Activated T-helper 9 cell treated with anti-CD3 and anti-CD28 coated beads, Interleukin-2, amount 50 U/mL, for 16 hours (primary cell): ENCODE measurements around the gene CAP2.
"Not testable (repeated sequence)": the region's sequence is repeated elsewhere in the genome, so short reads cannot be mapped to it uniquely, and the experiment has no call there.

Experiments
- DNase-seq: peaks from one replicate; pipeline ENCODE4 v3.0.0-alpha.2; 2020; ENCODE audit warnings: low read depth

The CAP2 gene

DNA sequence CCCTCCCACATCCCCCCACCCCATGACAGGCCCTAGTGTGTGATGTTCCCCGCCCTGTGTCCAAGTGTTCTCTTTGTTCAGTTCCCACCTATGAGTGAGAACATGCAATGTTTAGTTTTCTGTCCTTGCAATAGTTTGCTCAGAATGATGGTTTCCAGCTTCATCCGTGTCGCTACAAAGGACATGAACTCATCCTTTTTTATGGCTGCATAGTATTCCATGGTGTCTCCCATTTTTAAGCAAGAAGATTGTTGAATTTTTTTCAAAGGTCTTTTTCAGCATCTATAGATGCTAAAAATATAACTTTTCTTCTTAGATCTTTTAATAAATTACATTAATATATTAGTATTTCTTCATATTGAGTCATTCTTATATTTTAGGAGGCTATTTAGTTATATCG lies 47.4 kb downstream of the CAP2 start:
- not testable (repeated sequence) for DNase-seq

DNA sequence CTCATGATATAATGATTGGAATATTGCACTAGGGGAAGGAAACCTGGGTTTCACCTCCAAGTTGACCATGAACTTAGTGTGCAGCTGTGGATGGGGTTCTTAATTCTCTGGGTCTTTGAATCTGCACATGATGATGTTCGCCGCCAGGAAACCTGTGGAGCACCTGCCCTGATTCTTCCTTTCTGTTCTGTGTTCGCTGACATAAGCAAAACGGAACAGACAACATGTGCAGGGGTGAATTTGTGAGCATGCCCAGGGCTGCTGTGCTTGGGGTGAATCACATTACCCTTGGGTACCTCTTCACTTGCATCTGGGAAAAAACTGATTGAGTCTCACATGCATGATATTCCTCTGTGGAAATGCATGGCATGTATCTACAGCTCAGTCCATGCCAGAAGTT lies 48.8 kb downstream of the CAP2 start:
- DNase-seq, result no peak

DNA sequence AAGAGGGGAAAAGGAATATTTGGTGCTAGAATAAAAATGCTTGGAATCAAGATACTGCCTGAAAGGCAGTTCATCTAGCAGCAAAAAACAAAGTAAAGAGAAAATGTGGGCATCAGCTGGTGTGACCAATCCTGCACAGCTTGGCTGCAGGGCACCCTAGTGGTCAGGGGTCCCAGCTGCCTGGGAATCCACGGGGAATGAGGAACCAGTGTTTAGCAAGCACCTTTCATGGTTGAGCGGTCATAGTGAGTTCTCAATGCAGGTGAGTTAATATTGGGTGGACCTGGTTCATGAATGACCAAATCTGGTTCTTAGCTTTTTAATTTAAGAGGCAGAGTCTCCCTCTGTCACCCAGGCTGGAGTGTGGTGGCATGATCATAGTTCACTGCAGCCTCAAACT lies 53.3 kb downstream of the CAP2 start:
- no peak for DNase-seq

DNA sequence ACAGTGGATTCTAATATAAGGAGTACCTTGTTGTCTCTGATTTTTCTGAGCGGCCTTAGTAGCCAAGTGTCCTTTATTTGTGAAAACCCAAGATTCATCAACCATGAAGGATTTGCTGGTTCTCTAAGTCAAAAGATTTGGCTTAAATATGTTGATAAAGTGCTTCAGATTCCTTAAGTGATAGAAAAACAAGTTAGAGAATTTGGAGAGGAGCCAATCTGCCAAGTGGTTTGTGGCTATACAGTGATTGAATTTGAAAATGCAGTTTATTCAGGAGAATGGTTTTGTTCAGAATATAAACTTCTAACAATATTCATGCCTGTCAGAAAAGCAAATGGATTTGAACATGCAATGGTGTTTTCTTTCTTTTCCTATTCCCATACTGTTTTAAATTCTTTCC lies 54.8 kb downstream of the CAP2 start:
- no peak for DNase-seq

DNA sequence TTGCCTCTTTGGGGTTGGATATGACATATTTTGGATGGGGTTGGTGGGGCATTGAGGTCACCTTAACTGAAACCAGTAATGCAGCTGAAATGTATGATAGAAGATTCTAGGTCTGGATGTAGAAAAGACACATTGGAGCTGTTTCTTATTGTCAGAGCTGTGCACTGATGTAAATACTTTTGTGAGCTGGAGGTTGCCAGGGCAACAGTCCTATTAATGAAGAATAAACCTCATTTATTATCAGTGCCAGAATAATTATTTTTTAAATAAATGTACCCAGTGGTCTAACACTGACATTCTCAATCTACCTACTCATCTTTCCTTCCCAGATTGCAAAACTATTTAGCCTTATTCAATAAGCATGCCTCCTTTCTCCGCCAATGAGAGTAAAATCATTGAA lies 57.0 kb downstream of the CAP2 start:
- DNase-seq, result no peak

DNA sequence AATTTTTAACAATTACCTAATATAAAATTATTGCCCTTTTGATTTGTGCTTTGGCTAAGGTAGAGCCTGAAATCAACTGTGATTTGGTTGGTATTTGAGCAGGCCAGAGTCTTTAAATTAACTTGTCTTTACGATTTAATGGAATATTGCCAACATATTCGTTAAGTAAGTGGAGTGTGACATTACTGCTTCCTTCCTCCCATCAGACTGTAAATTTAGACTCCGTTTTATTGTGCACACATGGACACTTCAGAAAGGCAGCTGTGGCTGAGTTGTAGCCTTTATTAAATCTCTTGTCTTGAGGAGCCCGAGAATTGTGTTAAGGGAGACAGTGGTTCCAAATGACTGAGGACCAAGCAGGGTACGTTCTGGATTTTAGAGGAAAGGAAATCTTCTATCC lies 57.4 kb downstream of the CAP2 start:
- DNase-seq, result no peak

DNA sequence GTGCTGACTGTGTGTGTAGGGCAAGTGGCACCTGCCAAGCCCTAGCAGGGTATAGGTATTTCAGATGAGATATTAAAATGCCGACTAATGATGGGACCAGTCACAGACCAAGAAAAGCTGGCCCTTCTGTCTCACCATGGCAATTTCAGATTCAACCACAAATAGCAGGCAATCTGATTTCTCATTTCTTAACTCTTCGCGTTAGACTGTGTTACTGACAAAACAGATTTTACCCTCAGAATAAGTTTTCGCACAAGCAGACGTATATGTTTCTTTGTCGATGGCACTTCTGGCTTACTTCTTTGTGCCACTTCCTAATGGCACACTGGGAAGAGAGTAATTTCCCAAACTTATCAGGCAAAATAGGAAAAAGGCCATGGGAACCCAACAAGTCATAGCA lies 58.7 kb downstream of the CAP2 start:
- DNase-seq, result no peak

DNA sequence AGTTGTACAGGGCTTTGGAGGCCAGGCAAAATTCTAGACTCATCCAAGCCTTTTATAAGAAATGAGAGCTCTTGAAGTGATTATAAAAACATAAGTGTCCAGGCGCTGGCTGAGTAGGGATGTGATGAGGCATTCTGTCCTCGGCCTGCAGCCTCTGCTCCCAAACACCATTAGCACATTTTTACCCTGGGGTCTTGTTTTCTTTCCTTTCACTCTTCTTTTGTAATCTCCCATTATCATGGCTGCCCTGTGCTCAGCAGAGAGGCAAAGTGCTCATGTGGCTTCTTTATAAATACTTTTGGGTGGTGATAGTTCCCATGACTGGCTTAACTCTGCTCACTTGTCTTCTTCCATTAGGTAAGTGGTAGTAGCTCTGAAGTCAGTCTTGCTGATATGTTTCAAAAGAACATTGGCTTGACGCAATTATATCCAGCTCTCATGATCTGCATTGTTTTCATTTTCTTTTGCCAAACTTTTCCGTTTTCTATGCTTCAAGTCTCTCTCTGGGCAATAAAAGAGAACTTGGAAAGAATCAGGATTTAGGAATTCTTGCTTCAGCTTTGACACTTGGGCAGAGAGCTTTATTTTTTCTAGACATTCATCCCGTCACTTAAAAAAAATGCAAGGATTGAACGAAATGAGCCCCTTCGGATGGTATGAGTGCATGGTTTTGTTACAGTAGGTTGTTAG lies 61.1 kb downstream of the CAP2 start:
- DNase-seq, result no peak

DNA sequence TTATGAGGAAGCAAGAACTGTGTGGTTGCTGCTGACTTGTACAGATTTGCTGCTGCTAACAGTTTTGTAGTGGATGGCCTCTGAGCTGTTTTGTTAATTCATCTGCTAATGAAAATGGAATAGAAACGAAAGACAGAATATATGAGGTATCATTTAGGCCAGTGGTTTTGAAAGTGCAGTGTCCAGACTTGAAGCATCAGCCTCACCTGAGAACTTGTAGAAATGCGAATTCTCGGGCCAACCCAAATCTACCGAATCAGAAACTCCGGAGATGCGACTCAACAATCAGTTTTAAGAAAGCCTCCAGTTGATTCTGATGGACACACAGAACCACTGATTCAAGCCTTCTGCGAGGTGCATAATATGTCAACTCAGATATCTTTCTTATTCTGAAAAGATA lies 62.5 kb downstream of the CAP2 start:
- DNase-seq, result no peak

DNA sequence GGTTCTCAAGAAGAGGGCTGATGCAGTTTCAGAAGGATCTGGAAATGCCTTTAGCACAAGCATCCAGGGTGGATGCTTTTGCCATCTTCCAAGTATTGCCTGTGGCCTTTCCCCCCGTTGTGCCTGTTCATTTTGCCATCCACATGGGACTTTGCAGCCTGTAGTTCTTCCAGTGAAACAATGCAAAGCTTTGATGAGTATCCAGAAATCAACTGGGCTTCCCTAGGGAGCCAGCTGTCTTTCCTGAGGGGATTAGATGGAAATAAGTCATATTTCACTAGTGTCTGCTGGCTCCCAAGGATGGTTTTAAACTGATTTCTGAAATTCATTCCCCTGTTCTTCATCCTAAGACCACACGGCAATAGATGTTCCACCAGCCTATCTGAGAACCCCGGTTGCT lies 63.3 kb downstream of the CAP2 start:
- DNase-seq, result no peak

DNA sequence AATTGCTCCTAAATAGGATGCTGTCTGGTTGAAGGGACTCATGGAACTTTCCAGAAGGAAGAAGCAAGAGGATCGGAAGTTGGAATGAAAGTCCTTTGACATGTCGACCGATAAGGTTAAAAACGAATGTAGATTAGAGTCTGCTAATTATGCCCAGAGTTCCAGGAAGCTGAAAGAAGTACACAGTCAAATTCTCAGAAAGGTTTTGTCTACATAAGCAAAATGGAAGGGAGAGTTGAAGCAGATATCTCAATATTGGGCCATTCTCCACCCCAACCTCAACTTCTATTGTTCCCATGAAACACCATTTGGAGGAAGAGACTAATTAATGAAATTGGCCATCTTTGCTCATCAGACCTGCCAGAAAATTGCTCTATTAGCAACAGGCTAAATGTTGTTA lies 64.0 kb downstream of the CAP2 start:
- no peak for DNase-seq

DNA sequence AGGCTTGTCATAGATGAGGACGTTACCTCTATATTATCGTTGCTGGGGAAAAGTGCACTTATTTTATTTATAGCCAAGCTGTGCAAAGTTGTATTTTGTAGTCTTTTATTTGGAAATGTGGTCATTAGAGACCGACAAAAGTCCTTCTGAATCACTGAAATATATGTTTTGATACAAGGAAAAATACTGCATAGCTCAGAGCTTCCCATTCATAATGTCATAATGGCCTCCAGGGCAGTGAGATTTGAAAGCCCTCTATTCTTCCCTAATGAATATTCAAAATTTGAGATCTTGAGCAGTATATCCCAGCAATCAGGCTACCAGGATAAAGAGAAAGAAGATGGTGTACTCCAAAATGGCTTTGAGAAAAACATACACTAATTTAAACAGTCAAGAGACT lies 64.6 kb downstream of the CAP2 start:
- DNase-seq, result no peak

DNA sequence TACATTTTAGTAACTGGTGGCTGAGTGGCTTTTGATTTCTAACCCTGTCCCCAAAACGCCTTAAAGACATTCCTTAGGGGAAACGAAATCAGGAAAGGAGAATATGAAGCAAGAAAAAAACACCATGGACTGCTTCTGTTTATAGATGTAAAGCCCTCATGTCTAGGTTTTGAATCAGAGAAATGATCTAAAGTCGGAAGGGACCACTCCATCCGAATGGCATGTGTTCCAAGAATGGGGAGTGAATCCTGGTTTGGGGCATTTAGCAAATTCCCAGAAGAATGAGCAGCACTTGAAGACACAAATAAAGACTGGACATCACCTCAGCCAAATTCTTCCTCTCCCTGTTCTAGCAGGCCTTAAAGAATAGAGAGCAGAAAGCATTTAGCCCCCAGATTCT lies 65.6 kb downstream of the CAP2 start:
- DNase-seq, result no peak

DNA sequence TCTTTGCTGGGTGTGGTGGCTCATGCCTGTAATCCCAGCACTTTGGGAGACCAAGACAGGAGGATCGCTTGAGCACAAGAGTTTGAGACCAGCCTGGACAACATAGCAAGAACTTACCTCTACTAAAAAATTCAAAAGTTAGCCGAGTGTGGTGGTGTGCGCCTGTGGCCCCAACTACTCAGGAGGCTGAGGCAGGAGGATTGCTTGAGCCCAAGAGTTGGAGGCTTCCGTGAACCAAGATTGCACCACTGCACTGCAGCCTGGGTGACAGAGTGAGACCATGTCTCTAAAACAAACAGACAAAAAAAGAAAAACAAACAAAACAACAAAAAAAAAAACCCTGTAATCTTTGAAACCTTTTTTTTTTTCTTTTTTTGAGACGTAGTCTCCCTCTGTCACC lies 67.5 kb downstream of the CAP2 start:
- no peak for DNase-seq

DNA sequence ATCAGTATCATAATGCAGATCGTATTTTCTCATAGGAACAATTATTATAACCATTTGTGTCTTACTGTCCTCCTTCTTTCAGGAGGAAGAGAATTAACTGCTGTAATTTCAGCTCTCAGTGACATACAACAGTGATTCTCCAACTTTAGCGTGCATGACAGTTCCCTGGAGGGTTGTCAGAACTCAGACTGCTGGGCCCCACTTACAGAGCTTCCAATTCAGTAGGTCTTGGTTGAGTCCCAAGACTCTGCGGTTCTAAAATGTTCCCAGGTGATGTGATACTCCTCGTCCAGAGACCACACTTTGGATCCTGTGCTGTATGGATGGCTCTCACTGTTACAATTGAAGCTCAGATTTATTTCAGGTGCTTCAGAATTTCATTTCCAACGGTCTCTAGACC lies 72.8 kb downstream of the CAP2 start:
- DNase-seq, result no peak

DNA sequence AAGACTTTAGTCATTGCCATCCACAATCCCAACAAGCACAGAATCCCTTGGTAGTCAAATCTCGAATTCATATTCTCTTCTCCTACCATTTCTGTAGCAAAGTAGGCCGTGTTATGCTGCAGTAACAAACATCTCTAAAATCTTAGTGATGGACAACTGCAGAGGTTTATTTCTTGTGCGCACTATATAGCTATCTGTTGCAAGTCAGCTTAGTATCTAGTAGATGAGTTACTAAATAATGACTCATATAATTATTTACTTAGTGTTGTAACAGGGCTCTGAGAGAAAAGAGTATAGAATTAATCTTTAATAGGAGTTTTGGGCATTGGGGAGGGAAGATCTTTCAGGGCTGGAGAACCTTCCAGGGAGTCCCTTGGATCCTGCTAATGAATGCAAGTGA lies 73.3 kb downstream of the CAP2 start:
- DNase-seq, result no peak

DNA sequence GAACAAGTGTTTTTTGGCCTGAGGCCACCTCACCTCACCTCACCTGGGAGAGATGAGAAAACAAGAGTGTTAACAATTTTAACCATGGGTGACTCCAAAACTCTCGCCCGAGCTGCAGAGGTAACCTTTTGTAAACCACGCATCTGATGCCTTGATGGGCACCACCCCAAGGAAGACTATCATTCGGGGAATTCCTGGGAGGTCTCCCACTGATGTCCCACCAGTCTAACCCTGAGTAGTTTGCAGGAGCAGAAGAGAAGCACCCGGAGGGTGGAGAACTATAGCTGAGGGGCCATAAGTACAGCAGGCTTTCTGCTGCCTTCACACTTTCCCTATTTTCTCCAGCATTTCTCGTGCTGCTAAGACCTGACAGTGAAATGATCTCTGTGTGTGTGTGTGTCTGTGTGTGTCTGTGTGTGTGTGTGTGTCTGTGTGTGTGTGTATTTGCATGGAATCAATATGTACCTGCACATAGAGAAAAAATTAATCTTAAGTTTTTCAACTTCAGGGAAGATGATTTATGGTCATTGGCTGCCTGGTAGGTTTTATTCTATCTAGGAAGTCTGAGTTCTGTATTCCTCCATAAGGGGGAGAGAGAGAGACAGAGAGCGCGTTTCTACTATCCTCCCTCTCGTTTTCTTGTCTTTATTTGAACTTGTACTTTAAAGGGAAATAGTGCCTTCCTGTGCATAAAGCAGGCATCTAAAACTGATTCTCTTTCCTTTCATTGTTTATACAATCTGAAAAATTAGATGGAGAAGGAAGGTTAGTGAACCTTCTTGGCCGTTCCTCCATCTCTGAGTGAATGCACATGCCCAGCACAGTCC lies 75.8 kb downstream of the CAP2 start:
- DNase-seq, result no peak

DNA sequence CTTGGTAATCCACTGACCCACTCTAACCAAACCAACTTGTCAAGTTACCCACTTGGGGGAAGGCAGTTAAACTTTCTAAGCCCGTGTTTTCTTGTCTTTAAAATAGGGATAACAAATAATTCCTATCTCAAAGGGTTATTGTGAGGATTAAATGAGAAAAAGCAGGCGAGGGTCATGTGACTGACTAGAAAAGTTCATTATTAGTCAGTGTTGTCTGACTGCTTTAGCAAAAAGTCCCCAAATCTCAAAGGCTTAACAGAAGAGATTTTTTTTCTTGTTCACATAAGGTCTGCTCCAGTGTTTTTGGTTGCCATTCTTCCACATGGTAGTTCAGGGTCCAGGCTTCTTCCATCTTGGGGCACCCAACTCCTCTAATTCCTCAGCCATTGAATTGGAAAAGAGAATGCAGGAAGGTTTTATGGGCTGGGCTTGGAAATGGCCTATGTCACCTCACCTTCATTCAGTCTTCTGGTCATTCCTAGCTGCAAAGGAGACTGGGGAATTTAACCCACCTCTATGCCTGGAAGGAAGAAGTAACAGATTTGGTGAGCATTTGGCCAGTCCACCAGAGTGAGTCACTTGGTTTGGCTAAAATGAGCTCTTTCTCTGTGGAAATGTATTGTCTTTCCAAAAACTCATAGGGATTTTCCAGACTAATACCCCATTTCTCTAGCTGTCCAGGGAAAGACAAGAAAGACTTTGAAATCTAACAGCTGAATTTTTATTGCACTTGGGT lies 77.0 kb downstream of the CAP2 start:
- DNase-seq, result no peak

DNA sequence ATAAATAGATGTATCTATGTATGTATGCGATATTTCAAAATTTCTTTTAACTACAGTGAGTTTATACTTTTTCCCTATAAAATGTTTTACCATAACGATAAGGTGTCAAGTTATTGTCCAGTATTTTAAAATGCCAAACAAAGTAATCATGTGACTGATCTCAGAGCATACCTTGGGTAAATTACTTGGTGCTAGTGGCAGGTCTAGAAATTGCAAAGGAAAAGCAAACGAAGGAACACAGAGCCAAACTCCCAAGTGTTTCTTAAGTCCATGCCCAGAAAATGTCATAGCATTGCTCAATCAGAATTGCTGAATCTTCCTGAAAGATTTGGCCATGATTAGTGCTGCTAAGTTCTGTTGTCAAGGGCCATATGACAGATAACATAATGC lies 77.5 kb downstream of the CAP2 start:
- DNase-seq, result no peak

DNA sequence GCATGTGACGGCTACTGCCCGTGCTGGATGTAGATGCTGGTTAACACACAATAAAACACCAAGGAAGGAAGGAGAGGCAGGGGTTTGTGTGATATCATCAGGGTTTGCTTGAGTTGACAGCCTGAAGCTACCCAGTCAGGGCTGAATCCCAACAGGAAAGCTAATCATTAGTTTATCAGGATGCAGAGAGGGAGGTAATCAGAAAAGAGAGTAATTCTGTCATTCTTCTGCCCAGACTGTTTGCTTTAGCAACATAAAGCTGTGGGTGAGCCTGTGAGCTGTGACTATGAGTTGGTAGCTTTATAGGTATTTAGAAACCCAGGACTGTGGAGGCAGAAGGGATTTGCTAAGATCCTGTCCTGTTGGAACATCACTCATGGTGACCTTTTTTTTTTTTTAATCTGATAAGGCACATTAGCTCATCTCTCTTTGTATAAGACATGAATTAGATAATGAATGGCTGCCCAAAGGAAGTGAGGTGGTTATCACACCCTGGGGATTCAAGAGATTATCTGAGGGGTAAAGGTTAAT lies 79.3 kb downstream of the CAP2 start:
- DNase-seq, result no peak

DNA sequence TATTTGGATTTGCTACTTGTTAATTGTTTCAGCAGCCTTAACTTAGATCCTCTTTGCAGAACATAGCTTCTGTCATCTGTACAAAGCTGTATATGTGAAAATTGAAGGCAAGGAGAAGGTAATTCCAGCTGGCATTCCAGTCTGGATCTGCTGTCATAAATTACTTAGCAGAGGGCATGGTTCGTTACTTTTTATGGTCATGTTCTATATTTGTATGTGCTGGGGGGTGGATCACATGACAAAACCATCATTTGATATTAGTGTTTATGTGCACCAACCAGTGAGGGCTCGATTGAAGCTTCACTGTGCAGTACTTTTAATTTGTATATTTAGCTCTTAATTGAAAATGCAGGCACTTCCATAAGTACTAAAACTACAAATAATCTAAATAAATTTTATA lies 80.2 kb downstream of the CAP2 start:
- DNase-seq, result no peak

DNA sequence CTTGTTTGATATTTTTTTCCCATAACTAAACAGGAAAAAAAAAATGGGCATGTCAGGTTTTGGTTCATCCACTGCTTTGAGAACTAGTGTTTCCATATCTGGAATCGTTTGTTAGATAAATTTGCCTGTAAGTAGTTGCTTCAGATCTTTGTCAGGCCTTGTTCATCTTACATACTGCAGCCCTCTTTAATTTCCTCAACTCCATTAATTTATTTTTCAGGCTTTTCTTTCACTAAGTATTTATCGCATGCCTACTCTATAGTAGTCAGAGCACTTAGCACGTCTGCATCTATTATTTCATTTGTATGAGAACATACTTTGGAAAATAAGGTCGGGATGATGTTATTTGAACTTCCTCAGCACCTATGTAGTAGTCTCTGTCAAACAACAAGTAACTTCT lies 80.9 kb downstream of the CAP2 start:
- DNase-seq, result no peak
